HG03558 (cell line): Measurements from ENCODE around the gene DPP6.

Experiments
- ATAC-seq: cut with Tn5 transposase; IDR thresholded peaks from one replicate; pipeline ENCODE4 v1.9.1; 2021; ENCODE audit warnings: moderate number of reproducible peaks; ENCODE audit not compliant: unreplicated experiment; ENCODE audit errors: extremely low read depth

Gene DPP6

DNA sequence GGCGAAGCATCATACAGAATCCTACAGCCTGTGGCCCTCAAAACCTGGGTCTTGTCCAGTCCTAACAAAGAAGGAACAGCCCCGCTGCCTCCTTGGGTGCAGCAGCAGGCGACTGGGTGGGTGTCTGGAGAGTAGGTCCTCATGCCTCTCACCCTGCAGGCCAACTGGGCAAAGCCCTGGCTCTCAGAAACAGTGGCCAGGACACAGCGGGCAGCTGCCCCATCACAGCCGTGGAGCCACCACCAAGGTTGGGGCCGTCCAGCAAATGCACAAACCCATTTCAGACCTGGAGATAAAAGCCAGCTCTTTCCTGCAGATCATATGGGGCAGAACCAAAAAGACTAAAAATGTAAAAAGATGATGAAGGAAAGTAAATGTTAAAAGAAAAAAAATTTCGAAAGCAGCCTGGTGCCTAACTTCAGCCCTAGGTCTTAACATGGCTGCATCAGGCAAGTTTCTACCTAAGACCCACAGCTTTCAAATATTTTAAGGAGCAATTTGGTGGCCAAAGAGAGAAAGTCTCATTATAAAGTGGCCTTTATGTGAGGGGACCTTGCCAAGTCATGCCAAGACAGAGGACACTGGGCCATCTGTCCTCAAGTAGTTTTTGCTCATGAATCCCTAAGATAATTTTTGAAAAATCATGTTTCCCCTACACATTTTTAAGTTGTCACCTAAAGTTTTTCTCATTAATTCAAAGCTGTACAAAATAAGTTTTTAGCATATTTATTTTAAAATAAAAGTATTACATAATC, 808.6 kb downstream of the DPP6 start:
- no peak for ATAC-seq

DNA sequence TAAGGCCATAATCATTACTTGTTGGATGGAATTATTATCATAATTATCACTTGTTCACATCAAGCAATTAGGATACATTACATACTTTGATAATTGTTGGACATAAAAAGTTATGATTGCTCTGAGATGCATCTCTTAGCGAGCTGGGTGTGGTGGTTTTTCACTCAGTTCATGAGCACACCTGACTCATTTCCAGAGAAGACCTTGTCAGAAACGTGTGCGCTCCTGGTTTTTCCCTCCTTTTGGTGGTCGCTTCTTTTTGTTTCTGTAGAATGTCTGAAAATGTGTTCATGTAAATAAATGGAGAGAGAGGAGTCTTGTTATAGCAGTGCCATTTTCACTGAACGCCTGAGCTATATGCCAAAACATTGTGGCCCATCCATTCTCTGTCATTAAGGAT, 809.4 kb downstream of the DPP6 start:
- ATAC-seq: no peak

GRCh38 chr7:154862153-154862791, 810.1 kb downstream of the DPP6 start:
- no peak for ATAC-seq

GRCh38 chr7:154863766-154864522, 811.7 kb downstream of the DPP6 start:
- ATAC-seq: no peak

DNA sequence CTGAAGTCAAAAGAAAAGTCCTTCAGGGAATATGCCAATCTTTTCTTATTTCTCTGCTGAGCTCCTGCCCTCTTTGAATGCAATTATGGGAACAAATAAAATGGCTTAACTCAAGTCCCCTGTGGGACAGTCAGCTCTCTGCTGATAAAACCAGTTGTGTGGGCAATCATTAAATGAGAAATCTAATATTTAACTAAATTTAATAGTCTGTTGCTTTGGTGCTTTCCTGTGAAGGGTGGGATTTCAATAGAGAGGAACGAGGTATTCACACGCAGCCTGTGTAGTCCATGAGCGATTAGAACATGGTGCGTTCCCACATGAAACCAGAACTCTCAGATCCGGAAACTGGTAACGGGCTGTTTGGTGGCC, 812.3 kb downstream of the DPP6 start:
- no peak for ATAC-seq

DNA sequence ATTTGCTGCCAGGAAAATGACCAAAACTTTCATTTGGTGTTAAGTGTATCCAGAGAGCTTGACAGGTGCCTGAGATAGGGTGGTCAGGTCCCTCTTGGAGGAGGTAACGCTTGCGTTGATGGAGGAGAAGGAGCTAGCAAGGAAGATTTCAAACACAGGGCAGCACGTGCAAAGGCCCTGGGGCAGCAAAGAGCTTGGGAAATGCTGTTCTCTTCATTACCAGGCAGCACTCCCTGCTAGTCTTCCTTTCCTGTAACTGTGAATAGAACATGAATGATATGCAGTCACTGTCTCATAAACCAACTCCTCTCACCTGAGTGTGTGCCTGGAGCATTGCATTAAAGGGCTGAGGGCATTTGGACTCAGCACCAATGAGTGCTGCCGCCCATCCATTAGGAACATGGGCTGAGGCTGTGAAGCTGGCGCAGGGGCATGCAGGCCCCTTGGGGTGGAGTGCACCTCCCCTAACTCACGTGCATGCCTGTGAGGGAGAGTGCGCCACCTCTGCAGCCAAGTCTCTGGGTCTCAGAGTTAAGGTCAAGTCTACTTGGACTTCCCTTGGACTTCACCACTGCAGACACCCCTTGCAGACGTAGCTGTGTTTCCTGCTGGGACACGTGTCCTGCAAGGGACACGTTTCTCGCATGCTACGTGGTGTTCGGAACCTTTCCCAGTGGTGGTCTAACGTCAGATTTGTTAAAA, 813.9 kb downstream of the DPP6 start:
- ATAC-seq: no peak

GRCh38 chr7:154867068-154867467, 814.9 kb downstream of the DPP6 start:
- no peak for ATAC-seq

- no peak for ATAC-seq
These were observed 816.7 kb downstream of the DPP6 start for GRCh38 chr7:154868921-154869320.

DNA sequence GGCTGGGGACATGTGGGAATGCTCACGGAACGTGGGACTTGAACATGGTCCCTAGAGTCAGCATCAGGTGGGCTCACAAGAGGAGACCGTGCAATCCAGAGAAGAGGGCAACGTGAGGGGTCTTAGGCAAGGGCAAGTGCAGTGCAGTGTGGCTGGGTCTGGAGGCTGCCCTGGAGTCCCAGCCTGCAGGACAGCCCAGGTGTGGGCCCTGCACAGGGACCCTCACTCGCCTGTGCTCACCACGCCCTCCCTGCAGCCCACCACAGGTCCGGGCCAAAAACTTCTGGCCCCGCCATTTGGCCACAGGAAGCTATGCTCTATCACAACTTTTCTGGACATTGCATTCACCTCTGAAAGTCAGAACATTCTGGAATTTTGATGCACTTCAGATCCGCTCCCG, 817.2 kb downstream of the DPP6 start:
- no peak for ATAC-seq

GRCh38 chr7:154871507-154871906, 819.3 kb downstream of the DPP6 start:
- ATAC-seq: no peak

- no peak for ATAC-seq
These were observed 819.9 kb downstream of the DPP6 start for GRCh38 chr7:154871928-154872750.

- no peak for ATAC-seq
These were observed 820.8 kb downstream of the DPP6 start for GRCh38 chr7:154872811-154873499.

- ATAC-seq: no peak
These were observed 821.4 kb downstream of the DPP6 start for GRCh38 chr7:154873500-154874121.

GRCh38 chr7:154874409-154875113, 822.4 kb downstream of the DPP6 start:
- no peak for ATAC-seq

DNA sequence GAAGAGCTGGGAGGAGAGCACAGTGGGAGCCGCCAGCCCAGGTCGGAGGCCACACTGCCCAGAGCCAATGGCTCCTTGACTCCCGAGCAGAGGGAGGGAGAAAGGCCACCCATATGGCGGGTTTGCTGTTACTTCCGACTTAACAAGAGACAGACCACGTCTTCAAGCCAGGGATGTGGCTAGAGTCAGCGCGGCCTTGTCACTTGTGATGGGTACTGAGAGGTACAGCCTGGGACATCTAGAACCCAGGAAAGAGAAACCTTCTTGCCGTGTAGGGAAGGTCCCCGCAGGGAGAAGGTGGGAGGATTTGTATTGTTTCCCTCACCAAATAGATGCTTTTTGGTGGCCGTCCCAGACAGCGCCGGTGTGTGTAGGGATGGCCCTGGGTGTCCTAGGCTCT, 823.1 kb downstream of the DPP6 start:
- no peak for ATAC-seq

GRCh38 chr7:154876516-154876915, 824.3 kb downstream of the DPP6 start:
- ATAC-seq: no peak

GRCh38 chr7:154877031-154877430, 824.8 kb downstream of the DPP6 start:
- ATAC-seq: no peak

- ATAC-seq: no peak
These were observed 827.4 kb downstream of the DPP6 start for GRCh38 chr7:154879629-154880028.
